ENCODE data around the gene RASL10B.
"Not testable (repeated sequence)": the region's sequence is repeated elsewhere in the genome, so short reads cannot be mapped to it uniquely, and the experiment has no call there.

The RASL10B gene

DNA sequence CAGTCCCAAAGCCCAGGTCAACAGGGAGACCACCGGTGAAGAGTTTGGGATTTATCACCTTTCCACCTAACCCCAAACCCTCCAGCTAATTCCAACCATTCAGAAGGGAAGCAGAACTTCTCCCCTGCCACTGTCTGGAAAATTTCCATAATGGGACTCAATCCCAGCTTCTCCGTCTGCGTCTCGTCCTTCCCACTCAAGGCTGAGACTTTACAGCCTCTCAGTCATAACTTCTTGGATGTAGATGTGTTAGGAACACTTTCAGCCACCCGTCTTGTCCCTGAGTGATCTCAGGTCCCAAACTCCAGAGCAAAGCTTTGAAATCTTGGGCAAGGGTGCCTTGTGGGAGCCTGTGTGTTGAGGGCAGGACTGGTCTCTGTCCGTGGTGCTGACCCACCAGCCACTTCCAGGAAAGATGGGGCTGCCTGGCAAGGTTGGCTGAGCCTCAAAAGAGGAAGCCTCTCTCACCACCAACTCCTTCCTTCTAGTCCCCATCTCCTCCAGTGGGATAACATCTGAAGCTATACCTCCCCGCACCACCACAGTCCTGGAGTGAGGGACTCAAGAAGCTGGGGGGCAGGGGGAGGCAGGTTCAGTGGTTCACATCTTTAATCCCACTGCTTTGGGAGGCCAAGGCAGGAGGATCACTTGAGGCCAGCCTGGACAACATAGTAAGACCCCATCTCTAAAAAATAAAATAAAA is 12.3 kb downstream of the RASL10B start:
- H3K4me3 Mint-ChIP-seq, result no peak overlapping the region
- H3K27me3 Mint-ChIP-seq, result peaks cover 21% of the 10 kb centered on the region
- no peak overlapping the region for H3K27ac Mint-ChIP-seq
- H3K4me1 Mint-ChIP-seq (ENCODE audit: low read depth), result peaks cover 9% of the 10 kb centered on the region
- H3K9me3 Mint-ChIP-seq (ENCODE audit: low read depth), result no peaks in the 10 kb centered on the region
- H3K36me3 Mint-ChIP-seq, result no peaks in the 10 kb centered on the region

DNA sequence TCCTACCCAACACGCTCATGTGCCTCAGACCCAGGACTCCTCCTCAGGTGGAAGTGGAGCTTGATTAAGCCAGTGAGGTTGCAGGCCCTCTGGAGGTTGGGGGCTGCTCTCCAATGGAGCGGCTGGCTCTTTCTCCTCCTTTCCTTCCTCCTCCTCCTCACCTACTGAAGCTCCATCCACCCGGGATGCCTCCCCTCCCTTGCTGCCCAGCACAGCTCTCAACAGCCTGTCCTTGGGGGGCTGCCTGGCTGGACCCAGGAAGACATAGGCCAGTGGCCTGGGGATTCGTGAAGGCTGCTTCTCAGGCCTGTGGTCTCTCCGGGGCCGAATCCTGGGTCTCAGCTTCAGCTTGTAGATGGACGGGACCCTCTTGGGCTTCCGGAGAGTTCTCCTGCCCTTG is 13.4 kb downstream of the RASL10B start:
- H3K9me3 Mint-ChIP-seq (ENCODE audit: low read depth), result no peaks in the 10 kb centered on the region
- no peak overlapping the region for H3K4me3 Mint-ChIP-seq
- H3K27me3 Mint-ChIP-seq, result peaks cover 24% of the 10 kb centered on the region
- peaks cover 12% of the 10 kb centered on the region for H3K4me1 Mint-ChIP-seq (ENCODE audit: low read depth)
- H3K36me3 Mint-ChIP-seq, result no peaks in the 10 kb centered on the region
- H3K27ac Mint-ChIP-seq, result no peak overlapping the region

DNA sequence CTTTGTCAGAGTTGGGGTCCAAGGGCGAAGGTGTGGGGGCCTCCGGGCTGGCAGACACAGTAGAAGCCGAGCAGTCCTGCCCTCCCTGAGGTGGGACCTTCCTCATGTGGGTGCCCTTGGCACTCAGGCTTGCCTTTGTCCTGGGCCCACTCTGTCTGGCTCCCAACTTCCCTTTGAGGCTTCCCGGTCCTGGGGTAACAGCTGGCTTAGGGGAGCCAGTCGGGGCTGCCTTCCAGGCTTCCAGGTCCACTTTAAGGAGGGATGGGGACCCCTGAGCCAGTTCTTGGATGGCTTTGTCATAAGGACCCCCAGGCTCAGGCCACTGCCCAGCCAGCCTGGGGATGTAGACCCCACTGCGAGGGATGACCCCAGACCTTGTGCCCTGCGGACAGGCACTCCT is 13.8 kb downstream of the RASL10B start:
- Mint-ChIP-seq H3K36me3 (no peaks in the 10 kb centered on the region), H3K4me3 (no peak overlapping the region), H3K9me3 (ENCODE audit: low read depth) (no peaks in the 10 kb centered on the region), H3K27me3 (peaks cover 27% of the 10 kb centered on the region), H3K27ac (no peak overlapping the region), H3K4me1 (ENCODE audit: low read depth) (peaks cover 12% of the 10 kb centered on the region)

DNA sequence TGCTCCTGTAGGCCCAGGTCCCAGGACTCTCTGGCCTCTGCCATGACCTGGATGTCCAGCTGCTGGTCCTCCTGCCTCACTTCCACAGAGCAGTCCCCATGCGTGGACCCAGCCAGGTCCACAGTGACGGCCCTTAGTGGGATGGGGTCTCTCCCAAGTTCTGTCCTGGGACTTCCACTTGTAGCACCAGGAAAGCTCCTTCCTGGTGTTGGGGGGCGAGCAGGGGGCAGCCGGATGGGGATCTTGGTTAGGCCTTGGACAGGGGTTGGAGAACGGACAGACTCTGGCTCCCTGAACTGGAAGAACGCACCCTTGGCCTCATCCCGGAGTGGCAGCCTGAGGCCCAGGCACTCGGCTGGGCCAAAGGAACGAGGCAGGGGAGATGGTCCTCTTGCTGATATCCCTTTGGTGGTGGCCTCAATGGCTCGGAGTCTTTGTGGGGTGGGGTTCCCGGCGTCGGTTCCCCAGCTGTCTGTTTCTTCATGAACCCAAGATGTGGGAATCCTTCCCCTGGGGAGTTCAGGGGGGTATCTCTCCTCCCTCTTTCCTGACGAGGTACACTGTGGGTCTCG is 14.4 kb downstream of the RASL10B start:
- H3K4me3 Mint-ChIP-seq, result no peak overlapping the region
- H3K27me3 Mint-ChIP-seq, result peaks cover 31% of the 10 kb centered on the region
- H3K4me1 Mint-ChIP-seq (ENCODE audit: low read depth), result peaks cover 14% of the 10 kb centered on the region
- H3K27ac Mint-ChIP-seq, result no peak overlapping the region
- no peaks in the 10 kb centered on the region for H3K36me3 Mint-ChIP-seq
- no peaks in the 10 kb centered on the region for H3K9me3 Mint-ChIP-seq (ENCODE audit: low read depth)

DNA sequence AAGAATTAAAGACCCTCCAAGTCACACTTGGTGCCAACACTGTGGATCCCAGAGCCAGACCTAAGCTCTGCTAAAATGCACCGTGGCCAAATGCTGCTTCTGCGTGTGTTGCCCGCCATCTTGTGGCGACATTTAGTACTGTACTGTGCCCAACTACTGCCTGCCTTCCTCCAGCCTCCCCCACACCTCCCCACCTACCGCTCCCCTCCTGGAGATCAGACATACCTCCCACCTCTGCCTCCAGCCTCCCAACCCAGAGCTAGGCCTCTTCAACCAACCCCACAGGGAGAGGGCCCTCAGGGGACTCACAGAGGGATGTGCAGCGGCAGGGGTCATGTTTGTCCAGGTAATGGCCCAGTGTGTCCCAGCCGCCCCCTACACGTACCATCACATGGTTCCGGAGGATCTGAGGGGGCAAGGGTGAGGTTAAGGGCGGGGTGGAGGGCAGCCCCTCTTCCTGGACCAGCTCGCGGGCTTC is 16.1 kb downstream of the RASL10B start:
- Mint-ChIP-seq H3K27me3 (peaks cover 28% of the 10 kb centered on the region), H3K4me1 (ENCODE audit: low read depth) (peaks cover 10% of the 10 kb centered on the region), H3K4me3 (no peak overlapping the region), H3K36me3 (no peaks in the 10 kb centered on the region), H3K27ac (no peak overlapping the region), H3K9me3 (ENCODE audit: low read depth) (no peaks in the 10 kb centered on the region)

DNA sequence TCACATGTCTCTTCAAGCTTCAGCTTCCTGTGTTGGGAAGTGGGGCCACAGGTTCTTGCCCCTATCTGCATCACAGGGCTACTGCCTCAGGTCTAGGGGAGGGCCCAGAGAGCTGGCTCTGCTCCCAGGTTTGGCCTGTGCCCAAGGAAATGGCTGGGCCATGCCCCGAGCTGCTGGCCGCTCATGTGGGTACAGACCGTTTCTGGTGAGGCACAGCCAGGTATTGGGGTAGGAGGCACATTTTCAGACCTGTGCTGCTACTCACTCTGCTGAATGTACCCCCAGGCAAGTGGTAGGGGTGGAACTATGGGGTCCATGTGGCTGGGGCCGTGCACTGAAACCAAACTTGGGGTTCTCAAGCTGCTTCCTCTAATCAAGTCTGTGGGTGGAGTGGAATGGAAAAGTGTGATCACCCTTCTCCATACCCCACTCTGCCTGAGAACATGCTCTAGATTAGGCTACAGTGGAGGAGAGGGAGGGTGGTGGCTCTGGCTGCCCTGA is 17.0 kb downstream of the RASL10B start:
- Mint-ChIP-seq H3K4me1 (ENCODE audit: low read depth) (peaks cover 10% of the 10 kb centered on the region), H3K9me3 (ENCODE audit: low read depth) (no peaks in the 10 kb centered on the region), H3K27me3 (peaks cover 27% of the 10 kb centered on the region), H3K27ac (no peak overlapping the region), H3K4me3 (no peak overlapping the region), H3K36me3 (no peaks in the 10 kb centered on the region)

DNA sequence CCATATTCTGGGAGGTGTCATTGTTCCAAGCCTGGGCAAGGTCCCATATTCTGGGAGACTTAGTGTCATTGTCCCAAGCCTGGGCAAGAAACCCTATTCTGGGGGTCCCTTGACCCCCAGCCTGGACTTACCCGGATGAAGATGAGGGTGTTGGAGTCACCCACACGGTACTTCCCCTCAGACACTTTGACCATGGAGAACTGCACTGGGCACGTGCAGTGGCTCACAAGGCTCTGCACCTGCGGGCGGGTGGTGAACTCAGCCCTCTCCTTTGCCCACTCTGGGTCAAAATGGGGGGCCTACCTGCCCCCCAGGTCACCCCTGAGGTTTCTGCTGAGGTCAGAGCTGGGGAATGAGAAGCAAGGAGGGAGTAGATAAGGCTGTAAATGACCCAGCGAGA is 17.5 kb downstream of the RASL10B start:
- Mint-ChIP-seq H3K27me3 (peaks cover 24% of the 10 kb centered on the region), H3K4me3 (no peak overlapping the region), H3K4me1 (ENCODE audit: low read depth) (peaks cover 10% of the 10 kb centered on the region), H3K9me3 (ENCODE audit: low read depth) (no peaks in the 10 kb centered on the region), H3K27ac (no peak overlapping the region), H3K36me3 (no peaks in the 10 kb centered on the region)

DNA sequence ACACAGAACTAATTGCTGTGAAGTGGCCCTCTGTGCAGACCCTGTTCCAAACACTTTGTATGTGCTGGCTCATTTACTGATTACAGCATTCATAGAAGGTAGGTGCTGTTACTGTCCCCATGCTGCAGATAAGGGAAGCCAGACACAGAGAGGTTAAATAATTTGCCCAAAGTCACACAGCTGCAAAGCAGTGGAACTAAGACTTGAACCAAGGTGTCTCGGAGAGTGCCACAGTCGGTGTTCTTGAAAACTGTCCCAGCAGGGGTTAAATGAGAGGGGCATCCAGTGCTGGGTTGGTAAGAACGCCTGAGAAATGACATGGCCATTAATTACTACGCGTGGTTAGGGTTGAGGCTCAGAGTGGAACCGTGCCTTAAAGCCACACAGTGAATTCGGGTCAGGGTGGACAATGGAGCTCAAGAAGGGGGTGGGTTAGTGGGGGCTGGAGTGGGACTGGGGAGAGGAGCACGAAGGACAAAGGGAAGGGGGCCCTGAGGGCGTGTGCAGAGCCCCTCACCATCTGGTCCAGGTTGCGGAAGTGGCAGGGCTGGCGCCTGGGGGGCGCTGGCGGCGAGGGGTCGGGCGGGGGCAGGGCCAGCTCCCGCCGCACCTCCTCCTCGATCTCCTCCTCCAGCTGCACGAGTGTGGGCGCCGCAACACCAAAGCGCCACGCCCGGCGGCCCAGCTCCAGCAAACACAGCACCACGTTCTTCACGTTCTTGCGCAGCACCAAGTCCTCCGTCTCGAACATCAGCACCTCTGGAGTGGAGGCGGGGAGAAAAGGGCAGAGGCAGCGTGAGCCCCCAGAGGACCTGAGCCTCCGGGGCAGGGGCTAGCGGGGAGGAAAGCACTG is 18.3 kb downstream of the RASL10B start:
- Mint-ChIP-seq H3K4me3 (peak overlapping the region; percentile 35), H3K36me3 (no peaks in the 10 kb centered on the region), H3K27me3 (peaks cover 21% of the 10 kb centered on the region), H3K4me1 (ENCODE audit: low read depth) (peaks cover 10% of the 10 kb centered on the region), H3K9me3 (ENCODE audit: low read depth) (no peaks in the 10 kb centered on the region), H3K27ac (no peak overlapping the region)

DNA sequence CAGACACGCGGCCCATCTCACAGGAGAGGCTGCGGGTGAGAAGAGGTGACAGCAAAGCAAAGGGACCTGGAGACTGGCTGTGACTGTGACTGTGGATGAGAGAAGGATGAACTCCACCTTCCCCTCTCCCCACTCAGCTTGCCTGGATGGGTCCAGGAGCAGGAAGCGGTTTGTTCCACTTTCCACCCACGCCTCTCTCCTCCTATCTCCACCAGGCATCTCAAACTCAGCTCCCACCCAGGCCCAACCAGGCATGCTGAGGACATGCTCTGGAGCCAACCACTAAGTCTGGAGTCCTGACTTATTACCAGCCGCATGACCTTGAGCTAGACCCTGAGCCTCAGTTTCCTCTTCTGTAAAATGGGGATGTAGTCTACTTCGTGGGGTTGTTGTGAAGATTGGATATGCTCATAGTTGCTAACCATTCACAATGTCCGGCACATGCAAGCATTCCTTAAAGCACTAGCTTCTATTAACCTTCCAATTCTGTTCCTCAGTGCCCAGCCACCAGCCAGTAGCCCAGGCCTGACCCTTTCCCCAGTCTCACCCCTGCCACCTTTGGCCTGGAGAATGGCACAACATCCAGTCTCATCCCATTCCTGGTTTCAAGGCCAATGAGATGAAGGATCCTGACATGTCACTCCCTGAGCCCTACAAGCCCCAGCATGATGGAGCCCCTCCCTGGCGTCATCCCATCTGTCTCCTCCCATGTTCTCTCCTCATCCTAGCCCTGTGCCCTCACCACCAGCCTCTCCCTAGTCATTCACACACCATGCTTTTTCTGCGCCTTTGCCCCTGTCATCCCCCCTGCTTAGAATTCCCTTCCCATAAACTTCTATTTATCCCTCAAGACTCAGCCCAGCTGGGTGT is 19.3 kb downstream of the RASL10B start:
- no peak overlapping the region for H3K27ac Mint-ChIP-seq
- H3K9me3 Mint-ChIP-seq (ENCODE audit: low read depth), result no peaks in the 10 kb centered on the region
- no peaks in the 10 kb centered on the region for H3K36me3 Mint-ChIP-seq
- H3K27me3 Mint-ChIP-seq, result peaks cover 21% of the 10 kb centered on the region
- no peak overlapping the region for H3K4me3 Mint-ChIP-seq
- H3K4me1 Mint-ChIP-seq (ENCODE audit: low read depth), result peaks cover 10% of the 10 kb centered on the region

DNA sequence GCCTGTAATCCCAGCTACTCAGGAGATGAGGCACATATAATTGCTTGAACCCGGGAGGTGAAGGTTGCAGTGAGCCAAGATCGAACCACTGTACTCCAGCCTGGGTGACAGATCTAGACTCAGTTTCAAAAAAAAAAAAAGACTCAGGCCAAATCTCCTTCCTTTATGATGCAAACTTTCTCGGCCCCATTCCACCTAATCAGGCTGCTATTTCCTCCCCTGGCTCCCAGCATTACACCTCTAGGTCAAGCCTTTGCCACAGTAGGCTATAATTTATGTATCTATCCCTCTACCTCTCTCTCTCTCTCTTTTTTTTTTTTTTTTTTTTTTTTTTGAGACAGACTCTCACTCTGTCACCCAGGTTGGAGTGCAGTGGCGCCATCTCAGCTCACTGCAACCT is 20.1 kb downstream of the RASL10B start:
- H3K36me3 Mint-ChIP-seq; H3K27ac Mint-ChIP-seq; H3K4me3 Mint-ChIP-seq; H3K9me3 Mint-ChIP-seq (ENCODE audit: low read depth): not testable (repeated sequence)
- peaks cover 21% of the 10 kb centered on the region for H3K27me3 Mint-ChIP-seq
- H3K4me1 Mint-ChIP-seq (ENCODE audit: low read depth), result peaks cover 10% of the 10 kb centered on the region

DNA sequence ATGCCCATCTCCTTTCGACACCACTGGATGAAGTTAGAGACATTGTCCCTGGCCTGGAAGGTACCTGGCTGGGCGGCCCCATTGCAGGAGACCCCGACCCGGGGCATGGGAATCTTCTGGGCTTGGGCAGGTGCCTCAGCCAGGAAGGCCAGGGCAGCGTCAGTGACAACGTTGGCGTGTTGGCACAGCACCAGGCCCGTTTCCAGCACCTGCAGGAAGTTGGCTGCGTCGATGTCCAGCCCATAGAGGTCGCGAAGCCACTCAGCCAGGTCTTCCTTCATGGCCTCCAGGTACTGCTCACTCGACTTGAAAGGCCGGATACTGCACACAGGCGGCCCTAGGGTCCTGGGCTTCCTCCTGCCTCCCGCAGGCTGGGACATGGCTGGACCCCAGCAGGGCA is 21.0 kb downstream of the RASL10B start:
- no peak overlapping the region for H3K27ac Mint-ChIP-seq
- no peak overlapping the region for H3K4me3 Mint-ChIP-seq
- H3K27me3 Mint-ChIP-seq, result peaks cover 21% of the 10 kb centered on the region
- no peaks in the 10 kb centered on the region for H3K9me3 Mint-ChIP-seq (ENCODE audit: low read depth)
- H3K36me3 Mint-ChIP-seq, result no peaks in the 10 kb centered on the region
- H3K4me1 Mint-ChIP-seq (ENCODE audit: low read depth), result peaks cover 10% of the 10 kb centered on the region

DNA sequence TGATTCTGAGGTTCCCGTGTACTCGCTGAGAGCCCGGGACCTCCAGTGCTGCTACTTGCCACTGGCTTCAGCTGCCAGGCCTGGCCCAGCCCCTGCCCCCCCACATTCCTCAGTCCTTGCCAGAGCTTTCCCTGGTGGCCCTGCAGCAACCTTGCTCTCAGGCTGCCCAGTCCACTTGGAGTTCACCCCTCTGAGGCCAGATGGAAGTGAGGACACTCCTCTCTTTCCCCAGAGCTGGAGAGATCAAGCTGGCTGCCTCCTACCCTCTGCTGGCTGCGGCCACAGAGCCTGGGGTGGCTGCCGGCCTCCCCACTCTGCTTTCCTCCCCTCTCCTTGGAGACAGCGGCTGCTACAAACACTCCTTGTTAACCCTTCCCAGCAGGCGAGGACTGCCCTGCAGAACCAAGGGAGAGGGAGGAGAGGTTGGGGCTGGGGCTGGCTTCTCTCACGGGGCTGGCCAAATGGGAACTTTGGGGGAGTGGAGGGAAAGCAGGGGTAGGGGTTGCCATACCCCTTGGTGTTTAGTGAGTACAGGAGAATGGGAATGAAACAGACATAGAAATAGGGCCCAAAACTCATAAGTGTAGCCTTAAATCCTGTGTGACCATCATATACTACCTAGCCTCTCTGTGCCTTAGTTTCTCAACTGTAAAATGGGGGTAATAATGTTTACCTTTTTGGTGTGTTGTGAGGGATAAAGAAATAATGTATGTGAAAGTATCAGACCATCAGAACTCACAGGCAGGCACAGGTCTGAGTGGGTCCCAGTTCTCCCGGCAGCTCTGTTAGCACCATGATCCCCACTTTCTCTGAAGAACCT is 21.7 kb downstream of the RASL10B start, which contains the start of gene GAS2L2:
Gene GAS2L2, minus strand, starts transcription at position 295 of the 820 bp plus-strand sequence. CDS start 389 bp downstream, outside the sequence.
- H3K4me1 Mint-ChIP-seq (ENCODE audit: low read depth), result peaks cover 10% of the 10 kb centered on the region
- peaks cover 21% of the 10 kb centered on the region for H3K27me3 Mint-ChIP-seq
- H3K9me3 Mint-ChIP-seq (ENCODE audit: low read depth), result no peaks in the 10 kb centered on the region
- no peak within 1 kb of the TSS for H3K4me3 Mint-ChIP-seq
- no peak within 1 kb of the TSS for H3K27ac Mint-ChIP-seq
- no peaks in the 10 kb centered on the region for H3K36me3 Mint-ChIP-seq

DNA sequence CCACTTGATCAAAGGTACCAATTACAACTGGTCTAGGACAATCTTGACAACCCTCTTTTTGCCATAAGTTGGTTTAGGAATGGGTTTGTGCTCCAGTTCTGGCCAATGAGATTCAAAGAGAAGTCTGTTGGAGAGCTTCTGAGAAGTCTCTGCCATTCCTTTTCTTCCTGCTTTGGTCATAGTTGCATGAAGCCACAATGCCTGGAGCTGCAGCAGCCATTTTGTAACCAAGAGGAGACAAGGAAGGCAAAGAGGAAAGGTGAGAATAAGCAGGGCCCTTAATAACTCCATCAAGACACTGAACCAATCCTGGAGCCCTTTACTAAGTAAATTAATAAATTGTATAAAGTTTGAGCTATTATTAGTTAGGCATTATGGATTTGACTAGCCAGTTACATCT is 25.8 kb downstream of the RASL10B start:
- Mint-ChIP-seq H3K27ac (no peak overlapping the region), H3K4me3 (no peak overlapping the region)

DNA sequence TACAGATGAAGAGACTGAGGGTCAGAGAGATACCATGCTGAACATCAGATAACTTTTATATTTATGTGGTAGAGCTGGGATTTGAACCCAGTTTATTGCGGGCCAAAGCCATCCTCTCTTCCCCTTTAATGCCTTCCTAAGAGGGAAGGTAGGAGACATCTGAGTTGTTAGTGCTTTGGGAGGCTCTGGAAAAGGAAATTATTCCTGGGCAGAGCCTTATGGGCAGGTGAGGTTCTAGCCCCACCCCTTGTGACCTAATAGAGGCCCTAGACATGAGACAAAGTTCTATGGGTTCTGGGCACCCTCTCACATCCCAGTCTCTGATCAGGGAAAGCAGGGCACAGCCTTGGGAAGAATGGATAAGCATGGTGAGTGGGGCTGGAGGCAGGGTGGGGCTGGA is 29.1 kb downstream of the RASL10B start, which contains the start of gene C17orf50:
Gene C17orf50, plus strand, starts transcription at position 301 of the 400 bp plus-strand sequence. Its CDS starts 55 bp downstream, at position 356.
- peaks cover 8% of the 10 kb centered on the region for H3K4me1 Mint-ChIP-seq (ENCODE audit: low read depth)
- H3K27me3 Mint-ChIP-seq, result no peaks in the 10 kb centered on the region
- H3K4me3 Mint-ChIP-seq, result no peak within 1 kb of the TSS
- H3K27ac Mint-ChIP-seq, result no peak within 1 kb of the TSS
- no peaks in the 10 kb centered on the region for H3K36me3 Mint-ChIP-seq
- H3K9me3 Mint-ChIP-seq (ENCODE audit: low read depth), result no peaks in the 10 kb centered on the region

More for the DNA sequence above, 25.8 kb downstream of the RASL10B start:
- H3K9me3 Mint-ChIP-seq (ENCODE audit: low read depth), result no peaks in the 10 kb centered on the region
- H3K4me1 Mint-ChIP-seq (ENCODE audit: low read depth), result no peaks in the 10 kb centered on the region
- H3K36me3 Mint-ChIP-seq, result no peaks in the 10 kb centered on the region
- H3K27me3 Mint-ChIP-seq, result no peaks in the 10 kb centered on the region

Measured in activated naive CD8-positive, alpha-beta T cell (primary cell).